ENCODE data around the gene DCDC1.

DNA sequence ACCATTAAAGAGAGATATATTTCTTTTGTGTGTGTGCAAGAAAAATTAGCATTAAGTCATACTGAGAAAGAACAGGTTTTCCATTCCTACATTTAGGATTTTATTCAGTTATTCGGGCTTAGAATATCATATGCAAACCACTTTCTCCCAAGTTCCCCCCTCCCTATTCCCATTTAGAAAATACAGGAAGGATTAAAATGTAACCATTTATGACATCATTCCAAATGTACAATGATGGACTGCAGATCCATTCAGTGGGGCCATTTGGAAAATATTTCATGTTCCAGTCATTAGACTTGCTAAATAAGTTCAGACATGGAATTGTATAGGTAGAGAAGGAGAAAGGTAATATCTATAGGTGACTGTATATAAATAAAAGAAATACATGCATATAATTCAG, 554.8 kb downstream of the DCDC1 start:
- TF ChIP-seq, protein P1, sequence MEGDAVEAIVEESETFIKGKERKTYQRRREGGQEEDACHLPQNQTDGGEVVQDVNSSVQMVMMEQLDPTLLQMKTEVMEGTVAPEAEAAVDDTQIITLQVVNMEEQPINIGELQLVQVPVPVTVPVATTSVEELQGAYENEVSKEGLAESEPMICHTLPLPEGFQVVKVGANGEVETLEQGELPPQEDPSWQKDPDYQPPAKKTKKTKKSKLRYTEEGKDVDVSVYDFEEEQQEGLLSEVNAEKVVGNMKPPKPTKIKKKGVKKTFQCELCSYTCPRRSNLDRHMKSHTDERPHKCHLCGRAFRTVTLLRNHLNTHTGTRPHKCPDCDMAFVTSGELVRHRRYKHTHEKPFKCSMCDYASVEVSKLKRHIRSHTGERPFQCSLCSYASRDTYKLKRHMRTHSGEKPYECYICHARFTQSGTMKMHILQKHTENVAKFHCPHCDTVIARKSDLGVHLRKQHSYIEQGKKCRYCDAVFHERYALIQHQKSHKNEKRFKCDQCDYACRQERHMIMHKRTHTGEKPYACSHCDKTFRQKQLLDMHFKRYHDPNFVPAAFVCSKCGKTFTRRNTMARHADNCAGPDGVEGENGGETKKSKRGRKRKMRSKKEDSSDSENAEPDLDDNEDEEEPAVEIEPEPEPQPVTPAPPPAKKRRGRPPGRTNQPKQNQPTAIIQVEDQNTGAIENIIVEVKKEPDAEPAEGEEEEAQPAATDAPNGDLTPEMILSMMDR (IDR thresholded peaks at IDR 0.05): no peak
- TF ChIP-seq CHD2 (IDR thresholded peaks at IDR 0.05; ENCODE audit: low read length, partially characterized antibody): no peak
- no peak for TF ChIP-seq EP300 (IDR thresholded peaks at IDR 0.05)
- no peak for TF ChIP-seq RFX5 (IDR thresholded peaks at IDR 0.05)
- TF ChIP-seq POLR2A (IDR thresholded peaks at IDR 0.05; ENCODE audit: low read length): no peak
- no peak for TF ChIP-seq MYC (IDR thresholded peaks at IDR 0.05; ENCODE audit: borderline replicate concordance, low read length)
- TF ChIP-seq MAFK (IDR thresholded peaks at IDR 0.05; ENCODE audit: partially characterized antibody): no peak
- TF ChIP-seq POLR2AphosphoS2 (conservative IDR thresholded peaks at IDR 0.05; ENCODE audit: low read length): no peak
- TF ChIP-seq, protein P2, sequence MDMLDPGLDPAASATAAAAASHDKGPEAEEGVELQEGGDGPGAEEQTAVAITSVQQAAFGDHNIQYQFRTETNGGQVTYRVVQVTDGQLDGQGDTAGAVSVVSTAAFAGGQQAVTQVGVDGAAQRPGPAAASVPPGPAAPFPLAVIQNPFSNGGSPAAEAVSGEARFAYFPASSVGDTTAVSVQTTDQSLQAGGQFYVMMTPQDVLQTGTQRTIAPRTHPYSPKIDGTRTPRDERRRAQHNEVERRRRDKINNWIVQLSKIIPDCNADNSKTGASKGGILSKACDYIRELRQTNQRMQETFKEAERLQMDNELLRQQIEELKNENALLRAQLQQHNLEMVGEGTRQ (IDR thresholded peaks at IDR 0.05): no peak

Data from A549 (cell line).